Measurements from ENCODE around the gene MAPKAPK3. TPM values are rescaled to one million over a fixed set of nuclear protein-coding genes. Genes with fewer than 3 reads are reported as not detected.

MAPKAPK3 gene
- total RNA-seq, 4 donors from 2014 or later: 235 to 466 (median 387) TPM

GRCh38 chr3:50658831-50659230 is 41.9 kb downstream of the MAPKAPK3 start:
- TF ChIP-seq POLR2A (IDR thresholded peaks at IDR 0.05) (no peak), CTCF (IDR thresholded peaks at IDR 0.05 in 4 of 5, conservative IDR thresholded peaks at IDR 0.05 in 1 of 5) (no peak)
- Histone ChIP-seq H3K9me3 (no peaks in the 10 kb centered on the region), H3K27me3 (no peaks in the 10 kb centered on the region), H3K4me1 (peaks cover 0 to 11% of the 10 kb centered on the region in 2 donors), H3K36me3 (no peaks in the 10 kb centered on the region), H3K4me3 (no peak overlapping the region), H3K27ac (no peak overlapping the region)
- intact Hi-C loops (cut with DNase I; ENCODE audit: low total_unique reads): no loop called here
- in situ Hi-C loops (cut with MboI; ENCODE audit: low sequenced_read_pairs in 4 of 4): no loop called here
- DNase-seq: peak in 1 of 2 donors; percentile 10
- ATAC-seq: no peak

- Histone ChIP-seq H3K4me1 (peaks cover 0 to under 1% of the 10 kb centered on the region in 2 donors), H3K9me3 (no peaks in the 10 kb centered on the region), H3K27me3 (no peaks in the 10 kb centered on the region), H3K4me3 (no peak overlapping the region), H3K36me3 (no peaks in the 10 kb centered on the region), H3K27ac (no peak overlapping the region)
- DNase-seq (peak in 1 of 2 donors; percentile 10), ATAC-seq (no peak)
- intact Hi-C loops (cut with DNase I; ENCODE audit: low total_unique reads) (no loop called here), in situ Hi-C loops (cut with MboI; ENCODE audit: low sequenced_read_pairs in 4 of 4) (no loop called here)
- TF ChIP-seq POLR2A (IDR thresholded peaks at IDR 0.05): no peak
- no peak for TF ChIP-seq CTCF (IDR thresholded peaks at IDR 0.05 in 4 of 5, conservative IDR thresholded peaks at IDR 0.05 in 1 of 5)
Measured at GRCh38 chr3:50660386-50660785, 43.4 kb downstream of the MAPKAPK3 start.

GRCh38 chr3:50661321-50661837 is 44.4 kb downstream of the MAPKAPK3 start:
- Histone ChIP-seq H3K4me1 (no peaks in the 10 kb centered on the region), H3K27ac (no peak overlapping the region), H3K27me3 (no peaks in the 10 kb centered on the region), H3K4me3 (no peak overlapping the region), H3K36me3 (no peaks in the 10 kb centered on the region), H3K9me3 (no peaks in the 10 kb centered on the region)
- DNase-seq (peak in 1 of 2 donors; percentile 12), ATAC-seq (no peak)
- TF ChIP-seq CTCF (IDR thresholded peaks at IDR 0.05 in 4 of 5, conservative IDR thresholded peaks at IDR 0.05 in 1 of 5) (no peak), POLR2A (IDR thresholded peaks at IDR 0.05) (no peak)
- intact Hi-C loops (cut with DNase I; ENCODE audit: low total_unique reads) (no loop called here), in situ Hi-C loops (cut with MboI; ENCODE audit: low sequenced_read_pairs in 4 of 4) (no loop called here)

- H3K36me3 ChIP-seq: no peaks in the 10 kb centered on the region
- in situ Hi-C loops (cut with MboI; ENCODE audit: low sequenced_read_pairs in 4 of 4) (no loop called here), intact Hi-C loops (cut with DNase I; ENCODE audit: low total_unique reads) (no loop called here)
- no peak overlapping the region for H3K4me3 ChIP-seq
- DNase-seq: no peak
- H3K9me3 ChIP-seq: no peaks in the 10 kb centered on the region
- TF ChIP-seq CTCF (IDR thresholded peaks at IDR 0.05 in 4 of 5, conservative IDR thresholded peaks at IDR 0.05 in 1 of 5) (no peak), POLR2A (IDR thresholded peaks at IDR 0.05) (no peak)
- H3K4me1 ChIP-seq: no peaks in the 10 kb centered on the region
- H3K27me3 ChIP-seq: no peaks in the 10 kb centered on the region
- H3K27ac ChIP-seq: no peak overlapping the region
- peak in 1 of 2 donors; percentile 12 for ATAC-seq
Measured at GRCh38 chr3:50662408-50662807, 45.5 kb downstream of the MAPKAPK3 start.
